Activated CD8-positive, alpha-beta memory T cell treated with anti-CD3 and anti-CD28 coated beads for 36 hours (primary cell): ENCODE data around the gene CA5A. TPM values are rescaled to one million over a fixed set of nuclear protein-coding genes. Genes with fewer than 3 reads are reported as not detected.
"Not testable (repeated sequence)": the region's sequence is repeated elsewhere in the genome, so short reads cannot be mapped to it uniquely, and the experiment has no call there.

ENCODE experiments used
- CTCF ChIA-PET: fragments of 350-600 bp; sonication (Branson Sonifier 250); formaldehyde crosslinking; loops from one replicate; lab custom pipeline; 2021; ENCODE audit warnings: antibody characterized with exemption; lab: Charles Lee
- POLR2A ChIA-PET: fragments of 350-600 bp; sonication (Branson Sonifier 250); formaldehyde crosslinking; loops from one replicate; lab custom pipeline; 2021; ENCODE audit warnings: antibody characterized with exemption; lab: Charles Lee
- total RNA-seq, 2 experiments: library from RNA; stranded (reverse); gene quantifications; one replicate each; pipeline ENCODE4 v1.2.3, GENCODE V29; 2021

CA5A gene
- total RNA-seq, 2 experiments from 2014 or later, result not detected

GRCh38 chr16:87911106-87911763 lies 25.1 kb downstream of the CA5A start:
- POLR2A ChIA-PET, result not testable (repeated sequence)
- CTCF ChIA-PET, result interaction anchor here (1.5 to 1.8 kb wide), 2 partner anchors 16 to 35 kb away, joined by 4 to 5 read pairs; no protein-coding TSS in a partner anchor

DNA sequence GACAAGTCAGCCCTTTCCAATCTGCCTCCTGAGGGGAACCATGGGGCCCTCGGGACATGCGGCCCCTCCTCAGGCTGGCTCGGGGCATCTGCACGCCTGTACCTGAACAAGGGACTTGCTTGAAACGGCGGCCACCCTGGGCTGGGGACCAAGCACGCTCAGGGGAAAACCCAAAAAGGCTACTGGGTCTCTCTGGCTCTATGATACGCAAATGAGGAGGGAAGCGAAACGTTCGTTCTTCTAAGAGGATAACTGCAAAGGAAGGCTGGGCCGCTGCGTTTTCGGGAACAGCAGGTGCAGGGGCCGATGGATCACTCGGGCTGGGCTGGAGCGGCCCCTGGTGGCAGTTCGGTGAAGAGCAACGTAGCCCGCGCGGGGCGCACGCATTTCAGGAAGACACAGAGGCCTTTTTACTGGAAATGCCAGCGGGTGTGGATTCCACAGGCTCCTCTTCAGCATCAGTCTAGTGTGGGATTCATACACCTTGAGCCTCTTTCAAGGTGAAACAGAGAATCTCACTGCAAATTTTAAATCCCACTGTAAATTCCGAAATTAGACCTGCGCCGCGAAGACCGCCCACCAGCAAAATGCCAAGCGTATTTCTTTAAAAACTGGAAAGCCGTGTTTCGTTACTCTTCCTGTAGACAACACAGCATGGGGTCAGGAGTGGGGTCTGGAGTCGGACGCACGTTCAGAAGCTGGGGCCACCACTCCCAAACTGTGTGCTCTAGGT lies 27.0 kb downstream of the CA5A start:
- POLR2A ChIA-PET, result not testable (repeated sequence)

GRCh38 chr16:87908101-87908500 lies 28.2 kb downstream of the CA5A start:
- POLR2A ChIA-PET, result not testable (repeated sequence)
- CTCF ChIA-PET, result interaction anchor here (0.7 to 1.5 kb wide), 2 partner anchors 17 to 129 kb away, joined by 3 to 11 read pairs; no protein-coding TSS in a partner anchor

More for the DNA sequence above, 27.0 kb downstream of the CA5A start:
- CTCF ChIA-PET, result interaction anchor here (0.6 to 1.9 kb wide), 13 partner anchors 8 to 138 kb away, joined by 3 to 11 read pairs (median 4); partner anchors contain the start of gene SLC7A5

GRCh38 chr16:87905521-87905920 lies 30.8 kb downstream of the CA5A start:
- POLR2A ChIA-PET, result not testable (repeated sequence)
- CTCF ChIA-PET, result interaction anchor here (1.1 to 1.7 kb wide), 3 partner anchors 28 to 126 kb away, joined by 3 to 6 read pairs (median 5); no protein-coding TSS in a partner anchor

DNA sequence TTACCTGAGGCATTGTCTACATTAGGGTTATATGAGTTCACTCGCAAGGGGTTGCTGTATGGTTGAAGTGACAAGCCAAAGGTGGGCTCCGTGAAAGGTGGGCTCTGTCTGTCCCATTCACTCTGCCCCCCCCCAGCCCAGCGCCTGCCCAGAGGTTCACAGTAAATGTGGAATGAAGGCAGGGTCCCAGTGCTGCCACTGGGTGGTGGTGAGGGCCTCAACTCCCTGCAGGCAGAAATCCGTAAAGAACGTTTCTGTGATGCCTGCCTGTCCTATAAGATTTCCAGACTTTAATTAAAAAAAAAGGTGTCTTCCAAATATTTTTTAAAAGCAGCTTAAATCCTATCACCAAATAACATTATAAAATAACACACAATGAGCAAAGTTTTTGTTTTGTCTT lies 31.4 kb downstream of the CA5A start:
- CTCF ChIA-PET, result interaction anchor here (1.7 kb wide), 1 partner anchor 126 kb away, joined by 6 read pairs; no protein-coding TSS in a partner anchor
- POLR2A ChIA-PET, result not testable (repeated sequence)

DNA sequence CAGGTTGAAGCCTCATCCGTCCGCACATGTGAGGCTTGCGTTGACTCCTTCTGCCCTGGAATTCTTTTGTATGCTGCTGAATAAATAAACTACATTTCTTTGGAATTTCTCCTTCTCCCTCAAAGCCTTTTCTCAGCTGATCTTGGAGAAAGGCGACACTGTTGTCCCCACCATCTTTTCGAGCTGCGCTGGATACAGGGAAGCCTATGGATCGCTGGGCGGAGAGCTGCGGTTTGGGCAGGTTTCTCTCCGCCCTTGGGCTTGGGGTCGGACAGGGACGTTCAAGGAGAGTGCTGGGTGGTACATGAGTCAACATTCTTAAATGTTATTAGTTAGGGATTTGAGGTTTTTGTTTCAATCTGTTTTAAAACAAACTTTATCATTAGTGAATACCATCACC lies 35.8 kb downstream of the CA5A start:
- POLR2A ChIA-PET, result not testable (repeated sequence)
- CTCF ChIA-PET, result interaction anchor here (0.6 to 0.8 kb wide), 2 partner anchors 29 to 64 kb away, joined by 3 read pairs; no protein-coding TSS in a partner anchor

GRCh38 chr16:87897521-87898505 lies 38.5 kb downstream of the CA5A start:
- CTCF ChIA-PET, result interaction anchor here (1.7 to 4.7 kb wide), 4 partner anchors 9 to 118 kb away, joined by 5 to 35 read pairs (median 9); no protein-coding TSS in a partner anchor
- POLR2A ChIA-PET, result interaction anchor here (0.5 to 1.8 kb wide), 5 partner anchors 22 to 119 kb away, joined by 4 to 10 read pairs (median 6); partner anchors contain the start of gene SLC7A5

GRCh38 chr16:87896924-87897520 lies 39.3 kb downstream of the CA5A start:
- CTCF ChIA-PET, result interaction anchor here (1.7 to 4.7 kb wide), 6 partner anchors 8 to 117 kb away, joined by 5 to 35 read pairs (median 11); no protein-coding TSS in a partner anchor
- POLR2A ChIA-PET, result interaction anchor here (0.6 to 2.3 kb wide), 7 partner anchors 21 to 1978 kb away, joined by 4 to 25 read pairs (median 8); partner anchors contain the start of gene SLC7A5

GRCh38 chr16:87896176-87896890 lies 40.0 kb downstream of the CA5A start:
- ChIA-PET CTCF (interaction anchor here (0.7 to 4.7 kb wide), 6 partner anchors 14 to 116 kb away, joined by 3 to 35 read pairs (median 8); no protein-coding TSS in a partner anchor), POLR2A (interaction anchor here (0.6 to 2.3 kb wide), 9 partner anchors 15 to 1979 kb away, joined by 3 to 25 read pairs (median 10); partner anchors contain the start of gene SLC7A5)

GRCh38 chr16:87895641-87896141 lies 40.6 kb downstream of the CA5A start:
- ChIA-PET POLR2A (interaction anchor here (0.8 to 2.3 kb wide), 9 partner anchors 15 to 131 kb away, joined by 3 to 25 read pairs (median 10); partner anchors contain the start of genes BANP and SLC7A5), CTCF (interaction anchor here (0.7 to 4.7 kb wide), 6 partner anchors 15 to 116 kb away, joined by 3 to 35 read pairs (median 8); no protein-coding TSS in a partner anchor)

GRCh38 chr16:87894005-87894404 lies 42.3 kb downstream of the CA5A start:
- POLR2A ChIA-PET, result not testable (repeated sequence)
- CTCF ChIA-PET, result interaction anchor here (1.0 to 1.9 kb wide), 2 partner anchors 19 to 115 kb away, joined by 5 read pairs; no protein-coding TSS in a partner anchor

GRCh38 chr16:87891764-87892163 lies 44.6 kb downstream of the CA5A start:
- POLR2A ChIA-PET, result no interaction called here
- CTCF ChIA-PET, result interaction anchor here (1.1 kb wide), 1 partner anchor 17 kb away, joined by 3 read pairs; no protein-coding TSS in a partner anchor

- POLR2A ChIA-PET, result not testable (repeated sequence)
- CTCF ChIA-PET, result interaction anchor here (1.6 kb wide), 1 partner anchor 8 kb away, joined by 5 read pairs; no protein-coding TSS in a partner anchor
Measured at GRCh38 chr16:87889762-87890161, 46.6 kb downstream of the CA5A start.

- CTCF ChIA-PET, result interaction anchor here (0.8 to 1.6 kb wide), 2 partner anchors 10 to 109 kb away, joined by 3 to 5 read pairs; no protein-coding TSS in a partner anchor
- POLR2A ChIA-PET, result not testable (repeated sequence)
Measured at GRCh38 chr16:87888346-87888745, 48.0 kb downstream of the CA5A start.

DNA sequence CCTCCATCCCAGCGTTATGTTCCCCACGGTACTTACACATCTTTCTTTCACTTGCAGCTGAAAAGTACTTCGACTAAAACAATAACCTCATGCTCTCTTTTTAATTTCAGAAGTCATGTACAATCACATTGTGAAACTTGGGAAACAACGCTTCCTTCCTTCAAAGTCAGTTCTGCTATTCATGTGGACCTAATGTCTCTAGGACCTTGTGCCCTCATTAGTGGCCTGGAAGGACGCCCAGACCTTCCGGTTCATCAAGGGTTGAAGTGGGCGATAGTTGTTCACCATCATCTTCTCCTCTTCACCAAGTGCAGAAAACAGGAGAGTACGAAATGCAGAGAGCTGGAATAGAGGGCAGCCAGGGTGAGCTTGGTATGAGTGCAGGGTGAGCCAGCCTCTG lies 48.4 kb downstream of the CA5A start:
- POLR2A ChIA-PET, CTCF ChIA-PET: not testable (repeated sequence)

GRCh38 chr16:87885371-87885967 lies 50.9 kb downstream of the CA5A start:
- POLR2A ChIA-PET, result not testable (repeated sequence)
- CTCF ChIA-PET, result interaction anchor here (0.6 to 0.7 kb wide), 2 partner anchors 12 to 89 kb away, joined by 3 read pairs; no protein-coding TSS in a partner anchor
